Activated naive CD4-positive, alpha-beta T cell treated with anti-CD3 and anti-CD28 coated beads for 36 hours (primary cell): ENCODE results near the gene BTBD1. TPM values are rescaled to one million over a fixed set of nuclear protein-coding genes. Genes with fewer than 3 reads are reported as not detected.

Source experiments
- CTCF ChIA-PET: fragments of 350-600 bp; sonication (Branson Sonifier 250); formaldehyde crosslinking; loops from one replicate; lab custom pipeline; 2021; ENCODE audit warnings: antibody characterized with exemption; lab: Charles Lee
- DNase-seq: peaks from one replicate; pipeline ENCODE4 v3.0.0-alpha.2; 2020
- H3K27ac Mint-ChIP-seq: one replicate; pipeline ENCODE4 v1.8.0; 2021; ENCODE audit warnings: mild to moderate bottlenecking, mixed read lengths
- H3K27me3 Mint-ChIP-seq: one replicate; pipeline ENCODE4 v1.8.0; 2021; ENCODE audit warnings: low read depth, mixed read lengths
- H3K36me3 Mint-ChIP-seq: one replicate; pipeline ENCODE4 v1.8.0; 2021; ENCODE audit warnings: low read depth, mixed read lengths
- H3K4me1 Mint-ChIP-seq: one replicate; pipeline ENCODE4 v1.8.0; 2021; ENCODE audit warnings: low read depth, mixed read lengths
- H3K4me3 Mint-ChIP-seq: one replicate; pipeline ENCODE4 v1.8.0; 2021; ENCODE audit warnings: mild to moderate bottlenecking, moderate library complexity, mixed read lengths
- H3K9me3 Mint-ChIP-seq: one replicate; pipeline ENCODE4 v1.8.0; 2021; ENCODE audit warnings: mixed read lengths
- intact Hi-C: fragments of 100-400 bp; cut with micrococcal nuclease; formaldehyde crosslinking; loops from one replicate; pipeline ENCODE4 v1.15.1; 2023
- microRNA-seq: library from miRNA; unstranded; fragments of <30 nt; microRNA quantifications from one replicate; pipeline ENCODE4 v1.2.0, GENCODE V29; 2022; ENCODE audit warnings: borderline microRNAs expressed, borderline replicate concordance
- total RNA-seq, 2 experiments: library from RNA; stranded (reverse); gene quantifications; one replicate each; pipeline ENCODE4 v1.2.3, GENCODE V29; 2021

BTBD1 gene
- total RNA-seq, 2 experiments from 2014 or later = 45.2 to 46.1 TPM

DNA sequence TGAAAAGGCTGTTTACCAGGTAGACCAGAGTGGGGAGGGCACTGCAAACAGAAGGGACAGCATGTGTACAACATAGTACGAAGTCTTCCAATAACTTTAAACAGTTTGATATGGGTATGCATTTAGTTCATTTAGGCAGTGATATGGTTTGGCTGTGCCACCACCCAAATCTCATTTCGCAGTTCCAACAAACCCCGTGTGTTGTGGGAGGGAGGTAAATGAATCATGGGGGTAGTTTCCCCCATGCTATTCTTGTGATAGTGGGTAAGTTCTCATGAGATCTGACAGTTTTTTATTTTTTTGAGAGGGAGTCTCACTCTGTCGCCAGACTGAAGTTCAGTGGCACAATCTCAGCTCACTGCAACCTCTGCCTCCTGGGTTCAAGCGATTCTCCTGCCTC, 88.6 kb downstream of the BTBD1 start:
- no peaks in the 10 kb centered on the region for H3K4me1 Mint-ChIP-seq
- no peak for DNase-seq
- H3K9me3 Mint-ChIP-seq = no peaks in the 10 kb centered on the region
- H3K27ac Mint-ChIP-seq = no peak overlapping the region
- H3K4me3 Mint-ChIP-seq = no peak overlapping the region
- H3K36me3 Mint-ChIP-seq = peaks cover 5% of the 10 kb centered on the region
- intact Hi-C loops = no loop called here
- H3K27me3 Mint-ChIP-seq = no peaks in the 10 kb centered on the region
- CTCF ChIA-PET = interaction anchor here (0.7 kb wide), 1 partner anchor 128 kb away, joined by 3 read pairs; no protein-coding TSS in a partner anchor

- intact Hi-C loops = no loop called here
- peaks cover 5% of the 10 kb centered on the region for H3K36me3 Mint-ChIP-seq
- H3K4me3 Mint-ChIP-seq = no peak overlapping the region
- CTCF ChIA-PET = no interaction called here
- no peaks in the 10 kb centered on the region for H3K27me3 Mint-ChIP-seq
- no peak for DNase-seq
- H3K9me3 Mint-ChIP-seq = no peaks in the 10 kb centered on the region
- H3K27ac Mint-ChIP-seq = no peak overlapping the region
- H3K4me1 Mint-ChIP-seq = no peaks in the 10 kb centered on the region
These were observed 90.0 kb downstream of the BTBD1 start for GRCh38 chr15:82977076-82977475.

- DNase-seq = no peak
- Mint-ChIP-seq H3K36me3 (no peaks in the 10 kb centered on the region), H3K4me3 (no peak overlapping the region), H3K4me1 (no peaks in the 10 kb centered on the region), H3K9me3 (no peaks in the 10 kb centered on the region), H3K27ac (no peak overlapping the region), H3K27me3 (no peaks in the 10 kb centered on the region)
- CTCF ChIA-PET = no interaction called here
- intact Hi-C loops = no loop called here
These were observed 94.1 kb downstream of the BTBD1 start for GRCh38 chr15:82972990-82973389.

DNA sequence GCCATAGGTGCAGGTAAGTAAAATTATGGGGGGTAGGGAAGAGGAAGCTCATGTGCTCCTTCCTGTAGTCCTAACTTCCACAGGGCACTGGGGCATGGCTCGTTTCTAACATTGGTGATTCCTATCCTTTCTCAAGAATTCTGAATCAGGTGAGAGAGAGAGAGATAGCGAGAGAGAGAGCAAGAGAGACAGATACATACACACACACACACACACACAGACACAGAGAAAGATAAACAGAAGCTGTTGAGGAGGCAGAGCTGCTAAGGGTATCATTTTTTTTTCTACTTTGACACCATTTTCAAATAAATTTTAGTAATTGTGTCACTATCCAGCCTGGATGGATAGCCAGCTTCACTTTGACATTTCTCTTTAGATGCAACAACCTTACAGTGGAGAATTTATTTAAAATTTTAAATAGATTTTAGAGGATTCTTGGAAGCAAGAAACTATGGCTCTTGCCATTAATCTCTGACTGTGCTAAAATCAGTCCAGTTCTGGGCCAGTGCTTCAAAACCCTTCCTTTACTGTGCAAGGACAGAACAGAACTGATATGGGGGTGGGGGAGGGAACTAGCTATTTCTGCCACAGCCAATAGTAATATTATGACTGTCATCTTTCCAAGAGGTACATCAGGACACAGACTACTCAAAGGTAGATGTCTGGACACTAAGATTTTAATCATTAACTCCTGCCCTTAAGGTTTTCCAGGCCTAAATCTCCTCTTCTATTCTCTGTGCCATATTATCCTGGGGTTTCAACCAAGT, 95.7 kb downstream of the BTBD1 start:
- no peaks in the 10 kb centered on the region for H3K4me1 Mint-ChIP-seq
- no peak for DNase-seq
- H3K27me3 Mint-ChIP-seq = no peaks in the 10 kb centered on the region
- no peaks in the 10 kb centered on the region for H3K36me3 Mint-ChIP-seq
- intact Hi-C loops = no loop called here
- CTCF ChIA-PET = no interaction called here
- no peaks in the 10 kb centered on the region for H3K9me3 Mint-ChIP-seq
- H3K4me3 Mint-ChIP-seq = no peak overlapping the region
- H3K27ac Mint-ChIP-seq = no peak overlapping the region

GRCh38 chr15:82970696-82971095, 96.4 kb downstream of the BTBD1 start:
- peaks cover 2% of the 10 kb centered on the region for H3K4me1 Mint-ChIP-seq
- H3K27me3 Mint-ChIP-seq = no peaks in the 10 kb centered on the region
- no peaks in the 10 kb centered on the region for H3K36me3 Mint-ChIP-seq
- CTCF ChIA-PET = no interaction called here
- intact Hi-C loops = no loop called here
- no peak overlapping the region for H3K4me3 Mint-ChIP-seq
- DNase-seq = no peak
- no peak overlapping the region for H3K27ac Mint-ChIP-seq
- no peaks in the 10 kb centered on the region for H3K9me3 Mint-ChIP-seq

GRCh38 chr15:82970078-82970686, 96.9 kb downstream of the BTBD1 start:
- intact Hi-C loops = no loop called here
- Mint-ChIP-seq H3K36me3 (no peaks in the 10 kb centered on the region), H3K4me3 (no peak overlapping the region), H3K27me3 (no peaks in the 10 kb centered on the region), H3K27ac (no peak overlapping the region), H3K4me1 (peaks cover 2% of the 10 kb centered on the region), H3K9me3 (no peaks in the 10 kb centered on the region)
- no peak for DNase-seq
- CTCF ChIA-PET = no interaction called here

DNA sequence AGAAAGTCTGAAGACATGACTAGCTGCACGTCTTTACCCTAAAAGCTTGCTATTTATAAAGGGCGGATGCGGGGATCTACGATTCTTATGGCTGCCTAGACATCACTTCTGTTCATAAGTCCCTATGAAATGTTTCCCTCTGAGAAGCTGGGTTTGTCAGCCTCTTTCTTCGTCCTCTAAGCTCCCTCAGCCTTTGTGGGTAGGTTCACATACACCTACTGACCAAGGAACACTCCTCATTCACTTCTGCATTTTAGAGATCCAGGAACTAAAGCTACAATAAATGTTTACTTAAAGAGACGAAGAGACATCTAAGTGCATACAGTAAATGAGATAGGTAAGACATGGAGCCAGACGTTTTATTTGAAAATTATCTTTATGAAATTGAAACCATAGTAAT, 97.7 kb downstream of the BTBD1 start:
- Mint-ChIP-seq H3K36me3 (no peaks in the 10 kb centered on the region), H3K4me3 (no peak overlapping the region), H3K27me3 (no peaks in the 10 kb centered on the region), H3K4me1 (peaks cover 2% of the 10 kb centered on the region), H3K27ac (no peak overlapping the region), H3K9me3 (no peaks in the 10 kb centered on the region)
- intact Hi-C loops = no loop called here
- DNase-seq = no peak
- CTCF ChIA-PET = interaction anchor here (0.6 kb wide), 1 partner anchor 214 kb away, joined by 3 read pairs; no protein-coding TSS in a partner anchor

DNA sequence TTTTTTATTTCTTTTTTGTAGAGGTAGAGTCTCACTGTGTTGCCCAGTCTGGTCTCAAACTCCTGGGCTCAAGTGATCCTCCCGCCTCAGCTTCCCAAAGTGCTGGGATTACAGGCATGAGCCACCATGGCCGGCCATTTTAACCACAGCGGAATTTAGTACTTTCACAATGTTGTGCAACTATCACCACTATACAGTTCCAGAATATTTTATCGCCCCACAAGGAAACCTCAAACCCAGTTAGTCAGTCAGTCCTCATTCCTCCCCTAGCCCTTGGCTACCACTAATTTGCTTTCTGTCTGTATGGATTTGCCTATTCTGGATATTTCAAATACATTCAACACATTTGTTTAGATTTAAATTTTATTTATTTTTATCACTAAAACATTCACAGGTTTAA, 99.0 kb downstream of the BTBD1 start:
- H3K36me3 Mint-ChIP-seq = no peaks in the 10 kb centered on the region
- intact Hi-C loops = no loop called here
- CTCF ChIA-PET = no interaction called here
- H3K27ac Mint-ChIP-seq = no peak overlapping the region
- no peak overlapping the region for H3K4me3 Mint-ChIP-seq
- no peaks in the 10 kb centered on the region for H3K27me3 Mint-ChIP-seq
- H3K9me3 Mint-ChIP-seq = no peaks in the 10 kb centered on the region
- DNase-seq = no peak
- peaks cover 2% of the 10 kb centered on the region for H3K4me1 Mint-ChIP-seq

- DNase-seq = peak; percentile 17
- peaks cover 2% of the 10 kb centered on the region for H3K4me1 Mint-ChIP-seq
- no peaks in the 10 kb centered on the region for H3K27me3 Mint-ChIP-seq
- intact Hi-C loops = no loop called here
- no peaks in the 10 kb centered on the region for H3K9me3 Mint-ChIP-seq
- no peak overlapping the region for H3K27ac Mint-ChIP-seq
- CTCF ChIA-PET = no interaction called here
- H3K36me3 Mint-ChIP-seq = no peaks in the 10 kb centered on the region
- no peak overlapping the region for H3K4me3 Mint-ChIP-seq
These were observed 100.4 kb downstream of the BTBD1 start for GRCh38 chr15:82966671-82967071.

Small RNAs within 50 kb of the gene (microRNA-seq; reads per million reads assigned to microRNA genes)
- gene MIR4515 = not detected

Other genes with a start within 250 kb of the BTBD1 start
- gene HOMER2, start 114.5 kb downstream of the BTBD1 start, total RNA-seq = 1 to 10 TPM; 2.3 to 2.8 TPM
- 10 to 100 TPM; 15.3 to 15.6 TPM for gene RAMAC, start 81.0 kb downstream of the BTBD1 start, total RNA-seq
- gene C15orf40, start 55.6 kb downstream of the BTBD1 start, total RNA-seq = 10 to 100 TPM; 20.6 to 21.7 TPM
- gene TM6SF1, start 40.4 kb upstream of the BTBD1 start, total RNA-seq = 1 to 10 TPM; 1.7 to 3.4 TPM
- gene HDGFL3, start 140.6 kb upstream of the BTBD1 start, total RNA-seq = 1 to 10 TPM; 5.9 to 8.1 TPM
- not detected for gene BNC1, start 217.4 kb upstream of the BTBD1 start, total RNA-seq